IPS DF 4.7 (cell line): ENCODE results near the gene CBLB.

Experiments used
- DNase-seq: peaks from one replicate; pipeline ENCODE4 v3.0.0-alpha.2; 2013; ENCODE audit warnings: low spot score; ENCODE audit errors: extremely low read depth

The CBLB gene

GRCh38 chr3:105691633-105692032, 177.2 kb downstream of the CBLB start:
- DNase-seq, result no peak

- DNase-seq, result no peak
Measured at GRCh38 chr3:105691053-105691452, 177.8 kb downstream of the CBLB start.

- DNase-seq, result no peak
Measured at GRCh38 chr3:105688821-105689220, 180.0 kb downstream of the CBLB start.

- no peak for DNase-seq
Measured at GRCh38 chr3:105686278-105686897, 182.4 kb downstream of the CBLB start.

- DNase-seq, result no peak
Measured at GRCh38 chr3:105679951-105680350, 188.9 kb downstream of the CBLB start.

- DNase-seq, result no peak
Measured at GRCh38 chr3:105678017-105678416, 190.8 kb downstream of the CBLB start.

GRCh38 chr3:105676621-105677300, 192.1 kb downstream of the CBLB start:
- no peak for DNase-seq

- DNase-seq, result no peak
Measured at GRCh38 chr3:105674437-105675065, 194.3 kb downstream of the CBLB start.

GRCh38 chr3:105672996-105673395, 195.8 kb downstream of the CBLB start:
- no peak for DNase-seq

- no peak for DNase-seq
Measured at GRCh38 chr3:105662306-105662705, 206.5 kb downstream of the CBLB start.

- DNase-seq, result no peak
Measured at GRCh38 chr3:105661461-105661860, 207.4 kb downstream of the CBLB start.

GRCh38 chr3:105656651-105657504, 211.9 kb downstream of the CBLB start:
- DNase-seq, result no peak

GRCh38 chr3:105653868-105654267, 214.9 kb downstream of the CBLB start:
- DNase-seq, result no peak

GRCh38 chr3:105653166-105653565, 215.6 kb downstream of the CBLB start:
- no peak for DNase-seq

GRCh38 chr3:105649480-105649879, 219.3 kb downstream of the CBLB start:
- DNase-seq, result no peak

- no peak for DNase-seq
Measured at GRCh38 chr3:105647047-105647446, 221.8 kb downstream of the CBLB start.

GRCh38 chr3:105639131-105639530, 229.7 kb downstream of the CBLB start:
- DNase-seq, result no peak

- no peak for DNase-seq
Measured at GRCh38 chr3:105634708-105635107, 234.1 kb downstream of the CBLB start.

- no peak for DNase-seq
Measured at GRCh38 chr3:105629718-105630117, 239.1 kb downstream of the CBLB start.

- no peak for DNase-seq
Measured at GRCh38 chr3:105626739-105627138, 242.1 kb downstream of the CBLB start.

GRCh38 chr3:105622169-105622568, 246.6 kb downstream of the CBLB start:
- no peak for DNase-seq

- DNase-seq, result no peak
Measured at GRCh38 chr3:105620236-105620635, 248.6 kb downstream of the CBLB start.
